AML-193 (cell line): Measurements from ENCODE around the gene PCDHA7.
"Not testable (repeated sequence)": the region's sequence is repeated elsewhere in the genome, so short reads cannot be mapped to it uniquely, and the experiment has no call there.

Experiments used
- DNase-seq, 2 experiments: peaks; one replicate each; lab custom pipeline; 2025; lab: John Stamatoyannopoulos, UW

The PCDHA7 gene

GRCh38 chr5:140833993-140834392 is at the start of gene PCDHA7:
PCDHA7 (plus strand) TSS chr5:140834269; CDS start chr5:140834384, 115 bp downstream.
- no peak for DNase-seq

DNA sequence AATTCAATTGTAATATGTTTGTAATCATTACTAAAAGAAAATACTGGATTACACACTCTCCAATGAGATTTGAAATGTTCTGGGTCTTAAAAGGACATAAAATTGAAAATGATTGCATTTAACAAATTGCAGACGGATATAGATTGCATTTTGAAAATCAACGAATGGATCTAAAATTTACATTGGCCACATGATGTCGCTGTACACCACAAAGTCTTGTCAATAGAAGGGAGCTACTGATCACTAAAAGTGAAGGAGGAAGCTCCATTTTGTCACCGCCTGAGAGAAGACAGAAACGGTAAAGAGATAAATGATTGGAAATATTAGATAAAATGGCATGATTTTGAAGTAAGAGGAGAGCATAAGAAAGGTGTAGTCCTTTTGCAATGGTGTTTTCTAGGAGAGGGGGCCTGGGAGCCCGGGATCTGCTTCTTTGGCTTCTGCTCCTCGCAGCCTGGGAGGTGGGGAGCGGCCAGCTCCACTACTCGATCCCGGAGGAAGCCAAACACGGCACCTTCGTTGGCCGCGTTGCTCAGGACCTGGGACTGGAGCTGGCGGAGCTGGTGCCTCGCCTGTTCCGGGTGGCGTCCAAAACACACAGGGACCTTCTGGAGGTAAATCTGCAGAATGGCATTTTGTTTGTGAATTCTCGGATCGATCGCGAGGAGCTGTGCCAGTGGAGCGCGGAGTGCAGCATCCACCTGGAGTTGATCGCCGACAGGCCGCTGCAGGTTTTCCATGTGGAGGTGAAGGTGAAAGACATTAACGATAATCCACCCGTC is 48.0 kb upstream of the PCDHA7 start, which contains the start of gene PCDHA1:
TSS of gene PCDHA1 (plus strand) at position 236 of the 782 bp plus-strand sequence.
- DNase-seq, result peak; percentile 52 to 54

- DNase-seq, result not testable (repeated sequence)
These were observed 46.6 kb upstream of the PCDHA7 start for GRCh38 chr5:140787422-140787821.

DNA sequence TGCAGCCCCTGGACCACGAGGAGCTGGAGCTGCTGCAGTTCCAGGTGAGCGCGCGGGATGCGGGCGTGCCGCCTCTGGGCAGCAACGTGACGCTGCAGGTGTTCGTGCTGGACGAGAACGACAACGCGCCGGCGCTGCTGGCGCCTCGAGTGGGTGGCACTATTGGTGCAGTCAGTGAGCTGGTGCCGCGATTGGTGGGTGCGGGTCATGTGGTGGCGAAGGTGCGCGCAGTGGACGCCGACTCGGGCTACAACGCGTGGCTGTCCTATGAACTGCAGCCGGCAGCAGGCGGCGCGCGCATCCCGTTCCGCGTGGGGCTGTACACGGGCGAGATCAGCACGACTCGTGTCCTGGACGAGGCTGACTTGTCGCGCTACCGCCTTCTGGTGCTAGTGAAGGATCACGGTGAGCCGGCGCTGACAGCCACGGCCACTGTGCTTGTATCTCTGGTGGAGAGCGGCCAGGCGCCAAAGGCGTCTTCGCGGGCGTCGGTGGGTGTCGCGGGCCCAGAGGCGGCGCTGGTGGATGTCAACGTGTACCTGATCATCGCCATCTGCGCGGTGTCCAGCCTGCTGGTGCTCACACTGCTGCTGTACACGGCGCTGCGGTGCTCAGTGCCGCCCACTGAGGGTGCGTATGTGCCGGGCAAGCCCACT is 46.1 kb upstream of the PCDHA7 start:
- DNase-seq, result not testable (repeated sequence)

DNA sequence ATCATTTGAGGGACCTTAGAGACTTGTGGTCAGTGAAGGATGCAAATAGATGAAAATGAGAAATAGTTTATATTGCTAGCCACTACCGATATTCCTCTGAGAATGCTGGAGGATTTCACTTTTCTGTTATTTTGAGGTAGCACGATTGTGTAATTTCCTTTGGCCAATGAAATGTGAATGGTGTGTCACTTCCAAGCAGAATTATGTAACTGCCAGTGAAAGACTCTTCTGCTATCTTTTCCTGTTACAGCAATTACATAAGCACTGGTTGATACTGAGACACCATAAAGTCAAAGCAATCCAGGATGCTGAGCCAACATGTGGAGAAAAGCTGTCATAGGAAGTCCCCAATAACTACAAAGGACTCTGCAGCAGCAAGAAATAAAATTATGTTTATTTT is 43.0 kb upstream of the PCDHA7 start:
- peak; percentile 77 to 78 for DNase-seq

- peak in 1 of 2 experiments; percentile 1 for DNase-seq
These were observed 39.3 kb upstream of the PCDHA7 start, which contains the start of gene PCDHA2 for GRCh38 chr5:140794595-140795258. PCDHA2 (plus strand) TSS chr5:140794852.

DNA sequence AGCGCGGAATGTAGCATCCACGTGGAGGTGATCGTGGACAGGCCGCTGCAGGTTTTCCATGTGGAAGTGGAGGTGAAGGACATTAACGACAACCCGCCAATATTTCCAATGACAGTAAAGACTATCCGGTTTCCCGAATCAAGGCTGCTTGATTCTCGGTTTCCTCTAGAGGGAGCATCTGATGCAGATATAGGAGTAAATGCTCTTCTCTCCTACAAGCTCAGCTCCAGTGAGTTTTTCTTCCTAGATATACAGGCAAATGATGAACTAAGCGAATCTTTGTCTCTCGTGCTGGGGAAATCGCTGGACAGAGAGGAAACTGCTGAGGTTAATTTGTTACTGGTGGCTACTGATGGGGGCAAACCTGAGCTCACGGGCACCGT is 38.8 kb upstream of the PCDHA7 start:
- DNase-seq, result no peak

GRCh38 chr5:140796072-140796717 is 37.9 kb upstream of the PCDHA7 start:
- not testable (repeated sequence) for DNase-seq

DNA sequence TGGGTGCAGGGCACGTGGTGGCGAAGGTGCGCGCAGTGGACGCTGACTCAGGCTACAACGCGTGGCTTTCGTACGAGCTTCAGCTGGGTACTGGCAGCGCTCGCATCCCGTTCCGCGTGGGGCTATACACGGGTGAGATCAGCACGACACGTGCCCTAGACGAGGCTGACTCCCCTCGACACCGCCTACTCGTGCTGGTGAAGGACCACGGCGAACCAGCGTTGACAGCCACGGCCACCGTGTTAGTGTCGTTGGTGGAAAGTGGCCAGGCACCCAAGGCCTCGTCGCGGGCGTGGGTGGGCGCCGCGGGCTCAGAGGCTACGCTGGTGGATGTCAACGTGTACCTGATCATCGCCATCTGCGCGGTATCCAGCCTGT is 37.4 kb upstream of the PCDHA7 start:
- no peak for DNase-seq

DNA sequence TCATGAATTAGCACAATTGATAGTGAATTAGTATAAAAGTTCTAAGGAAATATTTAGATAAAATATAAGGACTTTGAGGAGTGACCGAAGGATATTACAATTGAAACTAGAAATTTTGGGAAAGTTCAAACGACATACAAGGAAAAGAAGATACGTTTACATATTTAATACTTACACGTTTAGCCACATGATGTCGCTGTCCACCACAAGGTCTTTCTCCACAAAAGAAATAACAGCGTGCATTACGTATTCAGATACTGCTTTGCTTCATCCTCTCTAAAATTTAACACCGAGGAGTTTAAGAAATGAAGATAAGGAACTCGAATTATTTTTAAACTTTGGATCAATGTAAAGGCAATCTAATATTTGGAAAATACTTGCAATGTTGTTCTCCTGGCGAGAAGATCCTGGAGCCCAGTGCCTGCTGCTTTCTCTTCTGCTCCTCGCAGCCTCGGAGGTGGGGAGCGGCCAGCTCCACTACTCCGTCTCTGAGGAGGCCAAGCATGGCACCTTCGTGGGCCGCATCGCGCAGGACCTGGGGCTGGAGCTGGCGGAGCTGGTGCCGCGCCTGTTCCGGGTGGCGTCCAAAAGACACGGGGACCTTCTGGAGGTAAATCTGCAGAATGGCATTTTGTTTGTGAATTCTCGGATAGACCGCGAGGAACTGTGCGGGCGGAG is 33.1 kb upstream of the PCDHA7 start, which contains the start of gene PCDHA3:
TSS of gene PCDHA3 (plus strand) at position 242 of the 678 bp plus-strand sequence.
- no peak for DNase-seq

GRCh38 chr5:140801494-140801841 is 32.6 kb upstream of the PCDHA7 start:
- DNase-seq, result no peak

- not testable (repeated sequence) for DNase-seq
These were observed 31.7 kb upstream of the PCDHA7 start for GRCh38 chr5:140802381-140802780.

GRCh38 chr5:140802781-140803271 is 31.2 kb upstream of the PCDHA7 start:
- DNase-seq, result no peak

DNA sequence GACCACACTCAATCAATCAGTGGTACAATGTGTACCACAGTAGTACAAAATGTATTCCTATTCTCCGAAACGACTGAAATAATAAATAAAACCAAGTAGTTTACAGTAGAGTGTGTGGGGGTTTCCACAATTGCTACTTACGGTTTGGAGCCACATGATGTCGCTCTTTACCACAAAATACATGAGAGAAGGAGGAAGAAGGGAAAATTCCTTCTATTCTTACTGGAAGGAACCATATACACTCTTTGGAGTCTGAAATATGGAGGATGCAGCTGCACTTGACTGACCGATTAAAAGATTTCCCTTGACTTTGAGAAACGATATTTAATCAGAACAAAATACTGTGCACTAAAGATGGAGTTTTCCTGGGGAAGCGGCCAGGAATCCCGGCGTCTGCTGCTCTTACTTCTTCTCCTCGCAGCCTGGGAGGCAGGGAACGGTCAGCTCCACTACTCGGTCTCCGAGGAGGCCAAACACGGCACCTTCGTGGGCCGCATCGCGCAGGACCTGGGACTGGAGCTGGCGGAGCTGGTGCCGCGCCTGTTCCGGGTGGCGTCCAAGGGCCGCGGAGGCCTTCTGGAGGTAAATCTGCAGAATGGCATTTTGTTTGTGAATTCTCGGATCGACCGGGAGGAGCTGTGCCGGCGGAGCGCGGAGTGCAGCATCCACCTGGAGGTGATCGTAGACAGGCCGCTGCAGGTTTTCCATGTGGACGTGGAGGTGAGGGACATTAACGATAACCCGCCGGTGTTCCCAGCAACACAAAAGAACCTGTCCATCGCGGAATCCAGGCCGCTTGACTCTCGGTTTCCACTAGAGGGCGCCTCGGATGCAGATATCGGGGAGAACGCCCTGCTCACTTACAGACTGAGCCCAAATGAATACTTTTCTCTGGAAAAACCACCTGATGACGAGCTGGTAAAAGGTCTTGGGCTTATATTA is 27.0 kb upstream of the PCDHA7 start, which contains the start of gene PCDHA4:
TSS of gene PCDHA4 (plus strand) at position 235 of the 942 bp plus-strand sequence.
- DNase-seq, result no peak

GRCh38 chr5:140808241-140808888 is 25.7 kb upstream of the PCDHA7 start:
- not testable (repeated sequence) for DNase-seq

DNA sequence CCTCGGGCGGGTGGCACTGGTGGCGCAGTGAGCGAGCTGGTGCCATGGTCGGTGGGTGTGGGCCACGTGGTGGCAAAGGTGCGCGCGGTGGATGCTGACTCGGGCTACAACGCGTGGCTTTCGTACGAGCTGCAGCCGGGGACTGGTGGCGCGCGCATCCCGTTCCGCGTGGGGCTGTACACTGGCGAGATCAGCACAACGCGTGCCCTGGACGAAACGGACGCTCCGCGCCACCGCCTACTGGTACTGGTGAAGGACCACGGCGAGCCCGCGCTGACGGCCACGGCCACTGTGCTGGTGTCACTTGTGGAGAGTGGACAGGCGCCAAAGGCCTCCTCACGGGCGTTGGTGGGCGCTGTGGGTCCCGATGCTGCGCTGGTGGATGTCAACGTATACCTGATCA is 25.2 kb upstream of the PCDHA7 start:
- no peak for DNase-seq

GRCh38 chr5:140821375-140822280 is 12.4 kb upstream of the PCDHA7 start, which contains the start of gene PCDHA5:
PCDHA5 (plus strand) TSS chr5:140821613.
- DNase-seq, result no peak

DNA sequence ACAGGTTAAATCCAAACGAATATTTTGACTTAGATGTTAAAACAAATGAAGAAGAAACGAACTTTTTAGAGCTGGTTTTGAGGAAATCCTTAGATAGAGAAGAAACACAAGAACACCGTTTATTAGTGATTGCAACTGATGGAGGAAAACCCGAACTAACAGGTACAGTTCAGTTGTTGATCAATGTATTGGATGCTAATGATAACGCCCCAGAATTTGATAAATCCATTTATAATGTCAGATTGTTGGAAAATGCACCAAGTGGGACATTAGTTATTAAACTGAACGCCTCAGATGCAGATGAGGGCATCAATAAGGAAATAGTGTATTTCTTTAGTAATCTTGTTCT is 11.8 kb upstream of the PCDHA7 start:
- DNase-seq, result no peak

DNA sequence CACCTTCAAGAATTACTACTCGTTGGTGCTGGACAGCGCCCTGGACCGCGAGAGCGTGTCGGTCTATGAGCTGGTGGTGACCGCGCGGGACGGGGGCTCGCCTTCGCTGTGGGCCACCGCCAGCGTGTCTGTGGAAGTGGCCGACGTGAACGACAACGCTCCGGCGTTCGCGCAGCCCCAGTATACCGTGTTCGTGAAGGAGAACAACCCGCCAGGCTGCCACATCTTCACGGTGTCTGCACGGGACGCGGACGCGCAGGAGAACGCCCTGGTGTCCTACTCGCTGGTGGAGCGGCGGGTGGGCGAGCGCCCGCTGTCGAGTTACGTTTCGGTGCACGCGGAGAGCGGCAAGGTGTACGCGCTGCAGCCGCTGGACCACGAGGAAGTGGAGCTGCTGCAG is 11.1 kb upstream of the PCDHA7 start:
- DNase-seq, result not testable (repeated sequence)
